Spleen (tissue), 11 donors: ENCODE results near the gene DPH3. TPM values are rescaled to one million over a fixed set of nuclear protein-coding genes. Genes with fewer than 3 reads are reported as not detected.

Experiments used
- DNase-seq: peaks from one replicate; pipeline ENCODE4 v3.0.0-alpha.2; 2020
- H3K27ac ChIP-seq, 8 donors: fragments of 200-600 bp; sonication (generic) in 7 of 8; 1 replicate in 4 of 8; 2 replicates in 4 of 8; pipeline versions ENCODE4 v1.5.0 to v1.8.0; 2016 to 2021; ENCODE audit warnings: inconsistent platforms in 4 of 8, mild to moderate bottlenecking in 4 of 8, moderate library complexity in 1 of 8
- H3K27me3 ChIP-seq, 7 donors: fragments of 200-600 bp; sonication (generic) in 6 of 7; replicated peaks in 1 of 7; 1 replicate in 4 of 7; 2 replicates in 3 of 7; pipeline versions ENCODE4 v1.5.0 to v1.8.0; 2016 to 2021; ENCODE audit warnings: inconsistent platforms in 3 of 7, mild to moderate bottlenecking in 1 of 7
- H3K36me3 ChIP-seq, 6 donors: fragments of 200-600 bp; sonication (generic) in 5 of 6; 1 replicate in 4 of 6; 2 replicates in 2 of 6; pipeline versions ENCODE4 v1.5.0 to v1.8.0; 2016 to 2021; ENCODE audit warnings: inconsistent platforms in 2 of 6
- H3K4me1 ChIP-seq, 6 donors: fragments of 200-600 bp; sonication (generic) in 5 of 6; 1 replicate in 3 of 6; 2 replicates in 3 of 6; pipeline versions ENCODE4 v1.5.0 to v1.8.0; 2016 to 2021; ENCODE audit warnings: inconsistent platforms in 3 of 6
- H3K4me3 ChIP-seq, 8 donors: fragments of 200-600 bp; sonication (generic) in 7 of 8; 1 replicate in 4 of 8; 2 replicates in 4 of 8; pipeline versions ENCODE4 v1.5.0 to v1.8.0; 2016 to 2021; ENCODE audit warnings: inconsistent platforms in 4 of 8, mild to moderate bottlenecking in 4 of 8, moderate library complexity in 2 of 8
- H3K9me3 ChIP-seq, 8 donors: fragments of 200-600 bp; sonication (generic) in 7 of 8; 1 replicate in 4 of 8; 2 replicates in 4 of 8; pipeline versions ENCODE4 v1.5.0 to v1.8.0; 2016 to 2021; ENCODE audit warnings: inconsistent platforms in 4 of 8
- POLR2A ChIP-seq, 3 donors: fragments of 450-650 bp; IDR thresholded peaks; one replicate each; pipeline ENCODE4 v1.5.1; 2017; ENCODE audit warnings: antibody characterized with exemption in 3 of 3, mild to moderate bottlenecking in 1 of 3
- POLR2AphosphoS5 ChIP-seq, 3 donors: sonication (generic); formaldehyde crosslinking; IDR thresholded peaks; one replicate each; pipeline ENCODE4 v1.5.1; 2017; ENCODE audit warnings: antibody characterized with exemption in 3 of 3
- WGBS, 5 donors: extraction: QIAGEN DNeasy Blood & Tissue Kit in 3 of 5; methylation state at CpG; one replicate each; pipeline versions ENCODE4 v1.1.5 to v1.1.7; 2013 to 2018; 5-methylcytosine and 5-hydroxymethylcytosine counted together
- intact Hi-C: fragments of 100-400 bp; cut with DNase I; formaldehyde crosslinking; loops from one replicate; pipeline ENCODE4 v1.15.0; 2023; ENCODE audit warnings: low total_unique reads
- polyA plus RNA-seq, 3 donors: library from polyadenylated mRNA; stranded (reverse); fragments of 200-250 nt; gene quantifications; one replicate each; pipeline ENCODE4 v1.2.1, GENCODE V29; 2013
- total RNA-seq, 7 donors: library from RNA; depleted of rRNA in 3 of 7; stranded (reverse); fragments of >200 nt in 3 of 7; fragmentation: NEBNext Ultra II Directional in 4 of 7; extraction: Animal tissue kit (Norgen Biotek cat#: 25700) in 4 of 7; gene quantifications; one replicate each; pipeline versions ENCODE4 v1.1.0 to v1.2.1, GENCODE V29; 2016 to 2021
- TF ChIP-seq, protein P1 (sequence below), 11 experiments: fragments of 200-600 bp in 7 of 11; fragments of 450-650 bp in 4 of 11; sonication (generic) in 4 of 11; IDR thresholded peaks in 8 of 11; conservative IDR thresholded peaks in 3 of 11; 1 replicate in 7 of 11; 2 replicates in 4 of 11; pipeline versions ENCODE4 v1.4.0 to v1.8.0; 2016 to 2021; ENCODE audit warnings: antibody characterized with exemption in 11 of 11, inconsistent platforms in 4 of 11, mild to moderate bottlenecking in 1 of 11
- donor health status: healthy with polysubstance abuse.
- donor health status: DM: no; HTN: no; CAD: no; lungs with moderate emphysema.
- donor health status: DM: no; HTN: no; CAD: no.
- donor health status: Bipolar disorder and iron deficiency.
- donor health status: healthy.
- donor health status: DM: no; HTN: no; CAD: no.
- donor health status: DM: yes; HTN: yes; CAD: no.

Gene DPH3
- total and polyA plus RNA-seq, 10 donors: 7.2 to 17.9 (median 14.2) TPM

DNA sequence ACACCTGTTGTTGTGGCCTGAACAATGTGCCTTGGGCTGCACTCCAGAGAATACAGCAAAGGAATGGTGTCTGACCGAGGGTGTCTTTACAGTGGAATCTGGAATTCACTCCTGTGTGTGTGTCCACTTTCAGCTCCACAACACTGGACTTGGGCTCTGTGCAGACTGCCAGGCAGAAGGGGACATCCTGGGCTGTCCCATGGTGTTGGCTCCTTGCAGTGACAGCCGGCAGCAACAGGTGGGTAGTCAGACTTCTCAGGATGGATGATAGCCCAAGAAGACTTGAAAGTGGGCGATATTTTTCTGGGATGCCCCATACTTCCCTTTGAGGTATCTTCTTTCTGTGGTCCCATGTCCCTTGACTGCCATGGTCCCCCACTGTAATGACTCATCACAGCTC, 45.0 kb downstream of the DPH3 start:
- H3K9me3 ChIP-seq: peaks cover 0 to 10% (median 0%) of the 10 kb centered on the region in 8 donors
- WGBS, 5 donors: 90 to 100% (median 93%) methylated on average over 3 of the region's 3 CpGs
- no peak overlapping the region for H3K27ac ChIP-seq
- H3K4me3 ChIP-seq: no peak overlapping the region
- peaks cover 0 to 32% (median 7%) of the 10 kb centered on the region in 6 donors for H3K36me3 ChIP-seq
- peaks cover 0 to 7% (median 0%) of the 10 kb centered on the region in 6 donors for H3K4me1 ChIP-seq
- no peak for TF ChIP-seq POLR2A (IDR thresholded peaks at IDR 0.05)
- no peak for TF ChIP-seq POLR2AphosphoS5 (IDR thresholded peaks at IDR 0.05)
- TF ChIP-seq, protein P1, sequence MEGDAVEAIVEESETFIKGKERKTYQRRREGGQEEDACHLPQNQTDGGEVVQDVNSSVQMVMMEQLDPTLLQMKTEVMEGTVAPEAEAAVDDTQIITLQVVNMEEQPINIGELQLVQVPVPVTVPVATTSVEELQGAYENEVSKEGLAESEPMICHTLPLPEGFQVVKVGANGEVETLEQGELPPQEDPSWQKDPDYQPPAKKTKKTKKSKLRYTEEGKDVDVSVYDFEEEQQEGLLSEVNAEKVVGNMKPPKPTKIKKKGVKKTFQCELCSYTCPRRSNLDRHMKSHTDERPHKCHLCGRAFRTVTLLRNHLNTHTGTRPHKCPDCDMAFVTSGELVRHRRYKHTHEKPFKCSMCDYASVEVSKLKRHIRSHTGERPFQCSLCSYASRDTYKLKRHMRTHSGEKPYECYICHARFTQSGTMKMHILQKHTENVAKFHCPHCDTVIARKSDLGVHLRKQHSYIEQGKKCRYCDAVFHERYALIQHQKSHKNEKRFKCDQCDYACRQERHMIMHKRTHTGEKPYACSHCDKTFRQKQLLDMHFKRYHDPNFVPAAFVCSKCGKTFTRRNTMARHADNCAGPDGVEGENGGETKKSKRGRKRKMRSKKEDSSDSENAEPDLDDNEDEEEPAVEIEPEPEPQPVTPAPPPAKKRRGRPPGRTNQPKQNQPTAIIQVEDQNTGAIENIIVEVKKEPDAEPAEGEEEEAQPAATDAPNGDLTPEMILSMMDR (IDR thresholded peaks at IDR 0.05 in 8 of 11, conservative IDR thresholded peaks at IDR 0.05 in 3 of 11): no peak
- intact Hi-C loops: no loop called here
- no peaks in the 10 kb centered on the region for H3K27me3 ChIP-seq
- DNase-seq: no peak

GRCh38 chr3:16216373-16216935, 48.3 kb downstream of the DPH3 start:
- Histone ChIP-seq H3K27ac (no peak overlapping the region), H3K36me3 (peaks cover 0 to 26% (median 2%) of the 10 kb centered on the region in 6 donors), H3K4me3 (no peak overlapping the region), H3K9me3 (no peaks in the 10 kb centered on the region), H3K27me3 (no peaks in the 10 kb centered on the region), H3K4me1 (no peaks in the 10 kb centered on the region)
- no peak for DNase-seq
- WGBS, 5 donors: 88 to 94% (median 91%) methylated on average over 17 of the region's 17 CpGs
- TF ChIP-seq POLR2A (IDR thresholded peaks at IDR 0.05) (no peak), POLR2AphosphoS5 (IDR thresholded peaks at IDR 0.05) (no peak)
- TF ChIP-seq, protein P1 (IDR thresholded peaks at IDR 0.05 in 8 of 11, conservative IDR thresholded peaks at IDR 0.05 in 3 of 11): no peak
- intact Hi-C loops: no loop called here

- WGBS, 5 donors: 69 to 93% (median 86%) methylated on average over 4 of the region's 4 CpGs
- no peak for TF ChIP-seq POLR2AphosphoS5 (IDR thresholded peaks at IDR 0.05)
- TF ChIP-seq, protein P1 (IDR thresholded peaks at IDR 0.05 in 8 of 11, conservative IDR thresholded peaks at IDR 0.05 in 3 of 11): no peak
- TF ChIP-seq POLR2A (IDR thresholded peaks at IDR 0.05): no peak
- no peaks in the 10 kb centered on the region for H3K9me3 ChIP-seq
- intact Hi-C loops: no loop called here
- H3K27ac ChIP-seq: no peak overlapping the region
- peaks cover 0 to 21% (median 0%) of the 10 kb centered on the region in 6 donors for H3K36me3 ChIP-seq
- DNase-seq: no peak
- no peaks in the 10 kb centered on the region for H3K4me1 ChIP-seq
- H3K27me3 ChIP-seq: no peaks in the 10 kb centered on the region
- H3K4me3 ChIP-seq: no peak overlapping the region
These were observed 50.4 kb downstream of the DPH3 start for GRCh38 chr3:16214366-16214765.

DNA sequence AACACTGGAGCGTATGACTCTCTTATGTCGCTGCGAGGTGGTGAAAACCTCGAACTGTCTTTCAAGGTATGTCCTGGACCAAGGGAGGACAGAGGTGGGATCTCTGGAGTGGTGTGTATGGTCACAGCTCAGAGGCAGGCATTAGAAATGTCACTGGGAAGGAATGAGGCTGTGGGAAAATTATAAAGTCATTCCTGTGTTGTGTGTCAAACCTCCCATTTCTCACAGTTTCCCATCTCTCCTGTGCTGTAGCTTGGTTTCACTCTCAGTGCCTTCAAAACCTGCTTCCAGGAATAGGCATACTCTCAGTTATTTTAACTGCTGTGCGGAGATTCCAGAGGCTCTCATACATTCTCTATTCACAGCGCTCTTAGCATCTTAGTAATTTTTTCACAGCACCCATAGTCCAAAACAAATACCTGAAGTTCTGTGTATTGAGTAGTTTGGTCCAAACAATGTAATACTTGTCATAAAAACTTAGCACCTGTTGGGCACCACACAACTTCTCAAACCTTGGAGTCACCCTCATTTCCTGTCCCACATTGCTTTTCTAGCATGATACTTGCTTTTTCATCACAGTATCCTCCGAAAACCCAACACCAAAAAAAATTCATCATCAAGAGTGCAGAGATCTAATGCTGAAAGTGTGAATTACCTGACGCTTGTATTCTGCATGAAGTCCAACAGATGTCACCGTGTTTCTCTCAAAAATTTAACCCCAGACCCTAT, 53.4 kb downstream of the DPH3 start:
- no peaks in the 10 kb centered on the region for H3K9me3 ChIP-seq
- no peak for DNase-seq
- intact Hi-C loops: no loop called here
- H3K27me3 ChIP-seq: no peaks in the 10 kb centered on the region
- H3K4me1 ChIP-seq: no peaks in the 10 kb centered on the region
- peaks cover 0 to 24% (median 0%) of the 10 kb centered on the region in 6 donors for H3K36me3 ChIP-seq
- TF ChIP-seq, protein P1 (IDR thresholded peaks at IDR 0.05 in 8 of 11, conservative IDR thresholded peaks at IDR 0.05 in 3 of 11): no peak
- TF ChIP-seq POLR2A (IDR thresholded peaks at IDR 0.05) (no peak), POLR2AphosphoS5 (IDR thresholded peaks at IDR 0.05) (no peak)
- no peak overlapping the region for H3K27ac ChIP-seq
- H3K4me3 ChIP-seq: no peak overlapping the region
- 84 to 91% (median 86%) methylated on average over 9 of the region's 9 CpGs for WGBS, 5 donors
